Measurements from ENCODE around the gene DNAJC5G.

GRCh38 chr2:27275211-27276150, at the start of gene DNAJC5G:
- no peak for TF ChIP-seq CTCF (IDR thresholded peaks at IDR 0.05)
- no peak for TF ChIP-seq EZH2 (IDR thresholded peaks at IDR 0.05; ENCODE audit: borderline replicate concordance, insufficient read depth, low read depth, low read length, poor library complexity, severe bottlenecking)

Measured in B cell (primary cell).